SKM-1 treated with dmso at 0.1 percent for 144 hours (cell line): Measurements from ENCODE around the gene NR4A1.

Experiments used
- DNase-seq: peaks from one replicate; lab custom pipeline; 2025; ENCODE audit not compliant: unreplicated experiment; lab: John Stamatoyannopoulos, UW

Gene NR4A1

GRCh38 chr12:52050758-52051541, at the start of gene NR4A1:
Gene NR4A1, plus strand, starts transcription at chr12:52051442. Its CDS starts 2,887 bp downstream, at chr12:52054329.
- peak; percentile 12 for DNase-seq

DNA sequence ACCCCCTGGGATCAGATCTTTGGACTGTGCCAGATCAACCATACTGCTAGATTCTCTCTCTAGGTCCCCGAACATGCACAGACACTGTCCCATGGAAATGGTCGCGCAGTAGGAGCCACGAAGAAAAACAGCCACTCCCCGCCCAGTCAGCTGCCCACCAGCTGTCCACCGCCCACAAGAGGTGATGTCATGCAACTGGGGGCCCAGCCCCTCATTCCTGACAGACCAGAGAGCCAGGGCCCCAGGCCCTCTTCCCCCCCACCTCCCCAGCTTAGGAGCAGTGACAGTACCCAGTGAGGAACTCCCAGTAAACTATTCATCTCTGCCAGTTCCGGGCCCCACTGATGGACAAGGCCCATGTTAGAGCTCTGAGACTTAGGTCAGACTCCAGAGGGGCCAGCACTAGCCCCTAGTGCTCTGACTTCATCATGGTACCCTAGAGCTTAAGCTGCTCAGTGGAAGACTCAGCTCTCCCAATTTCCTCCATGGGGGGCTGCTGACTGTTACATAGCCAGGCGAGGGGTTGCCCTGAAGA, 48.2 kb upstream of the NR4A1 start:
- no peak for DNase-seq

GRCh38 chr12:52003591-52003990, 47.7 kb upstream of the NR4A1 start:
- no peak for DNase-seq

DNA sequence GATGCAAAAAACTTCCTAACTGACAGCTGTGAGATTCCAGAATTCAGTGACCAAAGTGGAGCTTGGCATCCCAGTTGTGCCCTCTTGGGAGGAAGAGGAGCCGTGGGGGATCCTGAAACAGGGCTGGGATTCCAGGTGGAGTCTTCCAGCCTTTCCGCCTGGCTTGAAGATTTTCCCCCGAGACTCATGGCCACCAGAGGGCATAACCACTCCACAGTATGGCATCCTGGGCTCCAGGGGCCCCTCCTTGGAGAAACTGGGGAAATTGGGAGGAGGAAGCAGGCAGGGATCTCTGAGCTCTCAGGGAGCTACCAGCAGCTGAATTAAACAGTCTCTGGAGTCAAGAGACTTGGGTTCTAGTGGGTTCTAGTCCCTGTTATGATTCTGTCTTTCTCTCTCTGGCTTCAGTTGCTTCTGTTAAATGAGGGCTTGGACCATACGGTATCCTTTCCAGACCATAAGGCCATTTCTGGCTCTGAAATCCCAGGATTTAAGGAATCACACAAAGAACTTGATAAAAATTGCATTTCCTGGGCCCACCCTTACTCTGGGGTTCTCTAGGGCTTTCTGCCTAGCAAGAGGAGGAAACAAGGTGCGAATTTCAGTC, 47.1 kb upstream of the NR4A1 start:
- no peak for DNase-seq

GRCh38 chr12:52005218-52005902, 45.9 kb upstream of the NR4A1 start:
- DNase-seq, result no peak

DNA sequence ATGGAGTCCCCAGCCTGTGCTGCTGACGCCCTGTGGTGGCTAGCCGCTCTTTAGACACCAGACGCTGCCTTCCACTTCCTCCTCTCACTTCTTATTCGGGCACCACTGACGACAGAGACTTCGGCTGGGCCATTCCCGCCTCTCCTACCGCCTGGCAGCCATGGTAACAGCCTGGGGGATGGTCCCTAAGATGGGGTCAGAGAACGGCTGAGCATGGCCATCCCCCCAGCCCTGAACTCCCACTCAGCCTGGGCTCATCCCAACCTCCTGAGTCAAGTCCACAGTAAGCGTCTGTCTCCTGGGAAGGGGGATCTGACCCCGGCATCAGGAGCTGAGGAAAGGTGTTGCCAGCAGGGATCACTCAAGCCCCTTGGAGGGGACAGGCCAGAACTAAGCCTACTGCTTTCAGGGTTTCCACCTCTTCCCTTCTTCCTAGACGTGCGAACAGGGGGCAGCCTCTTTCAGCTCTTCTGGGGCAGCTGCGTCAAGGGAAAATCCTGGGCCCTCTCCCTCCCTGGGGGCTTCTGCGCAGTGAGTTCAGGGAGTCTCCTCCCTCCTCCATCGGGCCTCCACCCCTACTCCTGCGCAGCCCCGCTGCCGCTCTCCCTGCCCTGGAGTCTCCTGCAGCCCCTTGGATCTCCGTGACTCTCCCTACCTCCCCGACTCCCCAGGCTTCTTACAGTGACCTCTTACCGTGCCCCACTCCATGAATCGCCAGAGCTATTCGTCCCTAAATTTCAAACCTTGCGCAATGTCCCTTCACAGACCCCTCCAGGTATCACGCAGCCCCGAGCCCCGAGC, 45.1 kb upstream of the NR4A1 start:
- peak; percentile 65 for DNase-seq

DNA sequence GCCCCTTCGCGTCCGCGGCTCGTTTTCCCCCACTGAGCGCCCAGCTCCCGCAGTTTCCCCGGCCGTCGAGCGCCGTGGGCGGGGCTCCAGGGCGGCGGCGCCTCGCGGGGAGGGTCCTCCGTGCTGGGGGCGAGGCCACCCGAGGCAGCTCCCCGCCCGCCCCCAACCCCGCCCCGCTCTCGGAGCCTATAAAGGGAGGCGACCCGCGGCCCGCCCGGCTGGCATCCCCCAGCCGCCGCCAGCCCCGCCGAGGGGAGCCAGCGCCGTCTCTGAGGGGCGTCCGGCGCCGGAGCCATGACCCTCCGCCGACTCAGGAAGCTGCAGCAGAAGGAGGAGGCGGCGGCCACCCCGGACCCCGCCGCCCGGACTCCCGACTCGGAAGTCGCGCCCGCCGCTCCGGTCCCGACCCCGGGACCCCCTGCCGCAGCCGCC, 44.5 kb upstream of the NR4A1 start, which contains the start of gene TAMALIN:
TAMALIN (plus strand) TSS at position 221 of the 432 bp plus-strand sequence; CDS start at position 295, 74 bp downstream.
- no peak for DNase-seq

- DNase-seq, result no peak
These were observed 43.9 kb upstream of the NR4A1 start for GRCh38 chr12:52007158-52007921.

DNA sequence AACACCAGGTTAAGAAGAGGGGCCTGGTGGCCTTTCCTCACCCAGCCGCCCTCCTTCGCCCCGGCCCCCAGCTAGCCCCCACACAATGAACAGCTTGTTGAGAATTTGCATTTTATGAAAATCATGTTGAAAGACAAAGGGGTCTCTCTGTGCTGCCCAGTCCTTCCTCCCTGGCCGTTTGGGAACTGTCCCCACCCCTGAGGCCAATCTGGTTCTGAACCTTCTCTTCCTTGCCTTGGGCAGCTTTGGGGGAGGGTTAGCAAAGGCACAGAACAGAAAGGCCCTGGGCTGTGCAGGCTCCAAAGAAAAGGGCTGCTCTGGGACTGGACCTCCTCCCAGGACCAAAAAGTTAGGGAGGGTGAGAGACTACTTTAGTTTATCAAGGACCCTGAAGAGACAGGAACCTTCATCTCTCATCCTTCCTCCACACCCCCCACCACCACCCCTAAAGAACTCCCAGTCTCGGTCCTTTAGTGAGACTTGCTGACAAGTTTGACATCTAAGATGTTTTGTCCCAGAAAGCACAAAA, 43.2 kb upstream of the NR4A1 start:
- no peak for DNase-seq

GRCh38 chr12:52009081-52009751, 42.0 kb upstream of the NR4A1 start:
- DNase-seq, result no peak

DNA sequence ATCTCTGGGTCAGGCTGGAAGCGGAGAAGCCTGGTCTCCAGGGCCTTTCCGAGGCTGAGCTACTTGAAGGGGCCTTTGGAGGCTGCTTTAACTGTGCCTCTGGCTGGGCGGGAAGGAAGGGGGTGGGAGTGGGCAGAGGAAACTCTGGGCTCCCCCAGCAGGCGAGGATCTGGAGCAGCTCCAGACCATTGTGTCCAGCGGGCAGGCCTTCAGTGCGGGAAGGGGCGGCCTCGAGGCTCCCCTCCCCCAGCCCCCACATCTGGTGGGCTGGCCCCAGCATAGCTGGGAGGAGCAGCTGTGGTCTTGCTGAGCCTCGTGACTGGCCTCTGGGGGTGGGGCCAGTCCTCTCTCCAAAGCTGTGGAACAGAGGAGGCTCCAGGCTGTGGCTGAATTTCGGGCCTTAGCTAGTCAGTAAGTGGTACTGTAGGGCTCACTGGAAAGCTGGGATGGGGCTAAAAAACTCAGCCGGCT, 41.1 kb upstream of the NR4A1 start:
- no peak for DNase-seq

DNA sequence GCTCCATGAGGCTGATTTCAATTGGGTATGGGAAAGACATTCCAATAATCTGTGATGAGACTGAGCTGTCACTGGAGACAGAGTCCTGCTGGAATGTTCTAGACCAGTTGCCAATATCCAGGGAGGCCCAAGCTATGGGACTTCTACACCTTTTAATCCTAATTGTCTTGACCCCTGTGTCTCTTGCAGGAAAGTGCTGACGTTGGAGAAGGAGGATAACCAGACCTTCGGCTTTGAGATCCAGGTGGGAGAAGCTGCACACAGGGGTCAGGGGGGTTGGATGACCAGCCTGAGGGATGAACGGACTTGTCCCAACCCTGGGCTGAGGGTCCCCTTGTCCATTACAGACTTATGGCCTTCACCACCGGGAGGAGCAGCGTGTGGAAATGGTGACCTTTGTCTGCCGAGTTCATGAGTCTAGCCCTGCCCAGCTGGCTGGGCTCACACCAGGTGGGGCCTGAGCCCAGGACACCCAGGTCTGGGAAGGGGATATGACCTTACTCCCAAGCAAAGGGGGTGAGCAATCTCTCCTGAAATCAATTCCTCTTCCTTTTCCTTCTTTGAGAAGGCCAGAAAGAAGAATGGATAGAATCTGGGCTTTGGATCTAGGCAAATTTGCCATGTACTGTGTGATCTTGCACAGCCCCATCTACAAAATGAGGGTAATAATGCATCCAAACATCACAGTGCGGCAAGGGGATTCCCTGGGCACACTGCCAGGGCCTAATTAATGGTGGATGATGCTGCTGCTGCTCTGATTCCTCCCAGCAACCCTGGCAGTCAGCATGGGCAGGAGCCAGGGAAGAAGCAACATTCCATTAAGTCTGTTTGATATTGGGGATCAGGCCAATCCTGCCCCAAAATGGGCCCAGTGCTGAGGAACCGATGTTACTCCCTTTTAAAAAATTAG, 40.3 kb upstream of the NR4A1 start:
- DNase-seq, result no peak

- DNase-seq, result no peak
These were observed 39.5 kb upstream of the NR4A1 start for GRCh38 chr12:52011602-52012214.

- DNase-seq, result no peak
These were observed 37.5 kb upstream of the NR4A1 start for GRCh38 chr12:52013626-52014310.

- no peak for DNase-seq
These were observed 36.4 kb upstream of the NR4A1 start for GRCh38 chr12:52014567-52015530.

DNA sequence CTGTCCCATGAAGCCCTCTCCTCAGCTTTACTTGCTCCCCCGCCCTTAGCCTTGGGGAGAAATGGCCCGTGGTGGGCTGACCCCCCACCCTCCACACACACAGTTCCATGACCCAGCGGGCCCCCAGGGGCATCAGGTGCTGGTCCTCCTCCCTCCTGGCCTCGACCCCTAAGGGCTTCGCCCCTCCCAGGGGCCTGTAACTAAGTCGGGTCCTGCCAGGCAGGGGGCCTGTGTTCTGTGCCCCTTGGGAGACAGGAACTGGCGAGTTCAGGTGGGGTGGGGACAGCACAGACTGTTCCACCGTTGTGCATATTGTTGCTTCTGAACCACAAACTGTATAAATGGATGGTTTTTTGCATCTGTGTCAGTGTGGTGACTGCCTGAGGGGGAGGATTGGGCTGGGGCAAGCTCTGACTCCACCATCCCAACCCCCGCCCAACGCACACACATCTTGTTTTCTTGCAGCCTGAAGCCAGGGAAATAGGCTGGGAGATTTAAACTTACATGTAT, 35.7 kb upstream of the NR4A1 start:
- DNase-seq, result no peak
